NOMO-1 treated with DMSO at 0.1 percent for 48 hours (cell line): Measurements from ENCODE around the gene PSMB2.

Source experiments
- DNase-seq: peaks from one replicate; lab custom pipeline; 2025; ENCODE audit not compliant: unreplicated experiment; lab: John Stamatoyannopoulos, UW

Gene PSMB2

GRCh38 chr1:35558374-35559316, 82.7 kb downstream of the PSMB2 start:
- DNase-seq, result no peak

- DNase-seq, result peak; percentile 93
Observed at GRCh38 chr1:35557611-35558373, 83.5 kb downstream of the PSMB2 start, which contains the start of gene NCDN. Gene NCDN, plus strand, starts transcription at chr1:35557799. Its CDS starts 392 bp downstream, at chr1:35558191.

GRCh38 chr1:35557118-35557610, 84.2 kb downstream of the PSMB2 start, which contains the start of gene KIAA0319L:
Gene KIAA0319L, minus strand, starts transcription at chr1:35557403. Its CDS starts 2,912 bp downstream, at chr1:35554491.
- DNase-seq, result peak; percentile 74

DNA sequence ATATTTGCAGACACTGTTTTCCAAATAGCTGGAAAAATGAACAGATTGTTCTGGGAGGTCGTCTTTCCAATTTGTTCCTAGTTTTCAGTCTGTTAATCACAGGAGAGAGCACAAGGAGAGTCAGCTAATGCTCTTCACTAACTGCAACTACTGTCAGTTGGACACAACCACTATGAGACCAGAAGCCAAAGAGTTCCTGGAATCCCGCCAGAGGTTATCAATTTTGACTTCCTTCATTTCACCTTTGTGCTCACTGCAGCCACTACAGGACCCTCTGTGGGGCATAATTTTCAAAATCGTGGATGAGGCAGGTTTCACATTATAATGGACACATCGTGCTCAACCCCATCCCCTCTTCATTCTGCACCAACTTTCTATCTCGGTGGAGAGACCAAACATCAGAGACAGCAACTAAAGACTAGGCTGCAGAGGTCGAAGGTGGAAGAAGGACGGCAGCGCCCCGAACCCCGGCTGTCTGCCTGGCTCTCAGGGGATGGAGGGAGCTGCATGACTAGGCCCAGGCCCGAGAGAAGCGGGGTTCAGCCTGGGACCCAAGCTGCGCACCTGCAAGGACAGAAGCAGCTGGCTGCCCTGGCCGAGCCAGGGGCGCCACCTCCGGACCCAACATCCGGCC, 84.7 kb downstream of the PSMB2 start:
- no peak for DNase-seq

- no peak for DNase-seq
Observed at GRCh38 chr1:35555601-35556477, 85.5 kb downstream of the PSMB2 start.

DNA sequence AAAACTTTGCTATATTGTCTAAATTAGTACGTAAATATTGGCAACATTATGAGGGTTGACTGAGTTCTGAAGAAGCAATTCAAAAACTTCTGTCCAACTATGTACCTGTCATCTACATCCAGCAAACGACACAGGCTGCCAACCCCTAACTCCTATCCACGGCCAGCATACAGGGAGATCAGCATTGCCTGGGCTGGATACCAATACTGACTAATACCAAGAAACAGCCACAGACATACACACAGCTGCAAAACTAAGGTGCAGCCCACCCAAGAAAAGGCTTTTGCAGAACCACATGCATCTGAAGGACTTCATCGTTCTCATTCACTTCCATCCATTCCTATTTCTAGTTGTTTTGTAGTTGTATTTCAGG, 86.1 kb downstream of the PSMB2 start:
- no peak for DNase-seq

DNA sequence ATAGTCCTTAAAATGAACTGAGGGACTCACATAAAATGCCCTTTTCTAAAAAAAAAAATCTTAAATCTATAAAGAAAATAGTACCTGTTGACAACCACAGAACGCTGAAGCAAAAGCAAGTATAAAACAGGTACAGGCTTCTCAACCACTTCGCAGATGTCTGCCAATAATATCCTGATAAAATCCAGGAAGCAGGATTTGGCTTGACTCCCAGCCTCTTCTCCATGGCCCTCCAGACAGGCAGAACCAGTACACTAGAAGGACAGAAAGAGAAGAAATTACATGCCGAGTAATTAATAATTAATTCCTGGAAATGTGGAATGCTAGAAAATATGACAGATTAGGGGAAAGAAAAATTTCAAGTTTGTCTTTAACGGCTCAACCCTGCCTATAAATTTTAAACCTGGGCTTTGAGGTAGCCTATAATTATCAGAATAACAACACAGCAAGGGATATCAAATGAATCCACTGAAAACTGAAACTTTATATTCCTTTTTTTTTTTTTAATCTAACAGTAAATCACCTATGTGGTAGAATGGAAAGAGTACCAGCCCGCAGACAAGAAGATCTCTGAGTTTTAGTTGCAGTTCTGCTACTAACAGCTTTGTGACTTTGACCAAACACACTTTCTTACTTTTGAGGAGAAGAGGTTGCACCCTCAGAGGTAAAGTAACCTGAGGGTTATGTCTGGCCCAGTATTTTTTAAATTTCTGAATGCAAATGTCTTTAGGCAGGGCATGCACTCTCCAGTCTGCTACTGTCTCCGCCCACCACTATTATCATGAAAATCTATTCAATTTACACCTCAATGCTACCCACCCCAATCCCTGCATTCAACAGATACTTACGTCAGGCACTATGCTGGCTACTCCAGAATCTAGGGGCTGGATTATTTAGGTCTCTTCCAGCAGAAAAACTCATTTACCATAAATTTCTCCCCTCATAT, 86.8 kb downstream of the PSMB2 start:
- DNase-seq, result no peak

DNA sequence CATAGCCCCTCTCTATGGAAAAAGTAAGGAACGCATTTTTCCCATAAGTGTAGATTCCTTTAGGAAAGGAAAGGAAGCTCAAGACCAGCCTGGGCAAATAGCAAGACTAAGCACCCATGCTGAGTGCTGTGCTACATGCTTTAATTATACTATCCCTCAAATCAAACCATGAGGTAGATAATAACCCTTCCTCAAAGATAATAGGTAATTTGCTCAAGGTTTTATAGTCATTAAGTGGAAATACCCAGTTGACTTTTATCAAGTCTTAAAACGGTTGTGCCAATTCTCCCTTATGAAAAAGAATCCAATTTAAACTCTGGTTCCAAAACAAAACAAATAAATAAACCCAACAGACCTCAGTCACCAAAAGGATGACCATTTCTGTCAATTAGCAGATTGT, 87.5 kb downstream of the PSMB2 start:
- no peak for DNase-seq
